KG1 (cell line): ENCODE data around the gene PANK2.
"Not testable (repeated sequence)": the region's sequence is repeated elsewhere in the genome, so short reads cannot be mapped to it uniquely, and the experiment has no call there.

ENCODE experiments used
- DNase-seq: peaks from one replicate; lab custom pipeline; 2025; lab: John Stamatoyannopoulos, UW

Gene PANK2

DNA sequence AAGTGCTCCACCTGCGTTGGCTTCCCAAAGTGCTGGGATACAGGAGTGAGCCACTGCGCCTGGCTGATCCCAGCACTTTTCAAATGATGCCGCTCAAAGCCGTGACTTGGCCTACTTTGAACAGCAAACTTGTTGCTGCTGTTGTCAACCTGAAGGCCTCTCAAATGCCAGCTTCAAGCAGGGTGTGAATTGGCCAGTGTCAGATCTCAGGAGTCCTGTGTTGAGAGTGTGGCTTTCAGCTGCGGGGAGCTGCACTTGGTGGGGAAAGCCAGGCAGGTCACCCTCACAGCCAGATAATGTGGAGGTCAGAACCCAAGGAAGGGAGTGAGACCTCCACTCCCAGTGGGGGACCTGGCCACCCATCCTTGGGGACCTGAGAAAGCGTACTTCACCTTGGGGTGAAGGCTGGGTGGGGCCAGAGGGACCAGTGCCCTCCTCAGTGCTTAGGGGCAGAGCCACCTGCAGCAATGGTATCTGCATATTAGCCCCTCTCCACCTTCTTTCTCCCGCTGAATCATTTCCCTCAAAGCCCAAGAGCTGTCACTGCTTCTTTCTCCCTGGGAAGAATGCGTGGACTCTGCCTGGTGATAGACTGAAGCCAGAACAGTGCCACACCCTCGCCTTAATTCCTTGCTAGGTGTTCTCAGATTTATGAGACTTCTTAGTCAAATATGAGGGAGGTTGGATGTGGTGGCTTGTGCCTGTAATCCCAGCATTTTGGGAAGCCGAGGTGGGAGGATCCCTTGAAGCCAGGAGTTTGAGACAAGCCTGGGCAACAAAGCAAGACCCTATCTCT is 19.1 kb upstream of the PANK2 start:
- DNase-seq, result no peak

DNA sequence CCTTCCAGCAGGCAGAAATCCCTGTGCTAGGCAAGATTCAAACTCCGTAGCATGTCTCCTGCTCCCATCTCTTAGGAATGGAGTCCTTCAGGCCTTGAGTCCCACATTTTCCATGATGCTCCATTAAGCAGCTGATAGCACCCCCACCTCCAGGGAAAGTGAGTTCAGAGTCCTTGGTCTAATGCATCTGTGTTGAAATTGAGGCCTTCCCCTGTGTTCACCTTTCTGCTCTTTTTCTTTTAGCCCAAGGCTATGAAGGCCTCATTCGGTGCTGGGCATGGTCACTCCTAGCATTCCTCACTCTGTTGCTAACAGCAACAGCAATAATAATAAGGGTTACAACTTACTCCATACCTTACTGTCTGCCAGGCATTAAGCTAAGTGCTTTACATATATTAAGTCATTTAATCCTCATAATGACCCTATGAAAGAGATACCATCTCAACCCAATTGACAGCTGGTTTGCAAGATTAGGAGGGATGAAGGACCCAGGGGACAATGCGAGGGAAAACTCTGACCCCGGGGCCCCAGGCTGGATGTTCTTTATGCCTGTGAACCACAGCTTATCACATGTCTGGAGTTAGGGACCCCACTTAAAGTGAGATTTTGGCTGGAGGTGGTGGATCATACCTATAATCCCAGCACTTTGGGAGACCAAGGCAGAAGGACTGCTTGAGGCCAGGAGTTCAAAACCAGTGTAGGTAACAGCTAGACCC is 17.5 kb upstream of the PANK2 start:
- DNase-seq, result no peak

DNA sequence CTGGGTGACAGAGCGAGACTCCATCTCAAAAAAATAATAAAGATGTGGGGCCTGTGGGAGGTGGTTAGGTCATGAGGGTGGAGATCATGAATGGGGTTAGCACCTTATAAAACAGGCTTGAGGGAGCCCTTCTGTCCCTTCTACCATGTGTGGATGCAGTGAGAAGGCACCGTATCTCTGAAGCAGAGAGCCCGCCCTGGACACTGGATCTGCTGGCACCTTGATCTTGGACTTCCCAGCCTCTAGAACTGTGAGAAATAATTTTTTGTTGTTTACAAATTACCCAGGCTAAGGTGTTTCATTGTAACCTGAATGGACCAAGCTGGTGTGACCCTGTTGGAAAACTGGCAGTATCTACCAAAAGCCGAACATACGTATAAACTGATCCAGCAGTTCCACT is 15.7 kb upstream of the PANK2 start:
- DNase-seq, result no peak

DNA sequence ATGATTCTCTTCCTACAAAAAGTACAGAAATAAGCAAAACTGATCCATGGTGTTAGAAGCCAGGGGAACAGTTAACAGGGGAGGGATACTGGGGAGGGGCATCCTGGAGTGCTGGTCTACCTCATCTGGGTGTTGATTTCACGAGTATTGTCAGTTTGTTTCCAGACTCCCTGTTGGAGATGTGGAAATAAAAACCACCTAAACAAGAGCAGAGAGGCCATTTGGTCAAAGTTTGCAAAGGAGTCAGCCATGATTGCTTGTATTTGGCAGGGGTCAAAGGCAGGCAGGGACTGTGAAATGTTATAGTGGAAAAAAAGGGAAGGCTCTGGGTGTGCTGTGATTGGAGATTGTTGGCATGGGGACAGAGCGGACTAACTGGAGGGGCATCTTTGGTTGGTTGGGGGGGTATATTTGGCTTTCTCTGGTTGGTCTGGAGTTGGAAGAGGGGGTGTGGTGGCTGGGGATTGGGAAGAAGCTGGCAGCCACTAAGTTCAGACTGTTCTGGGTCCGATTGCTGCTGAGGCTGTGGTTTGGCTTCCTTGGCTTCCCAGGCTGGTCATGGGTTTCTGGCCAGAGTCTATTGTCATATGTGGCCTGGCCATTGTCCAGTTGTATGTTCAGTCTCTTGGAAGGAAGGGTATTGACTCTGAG is 14.9 kb upstream of the PANK2 start:
- DNase-seq, result no peak

DNA sequence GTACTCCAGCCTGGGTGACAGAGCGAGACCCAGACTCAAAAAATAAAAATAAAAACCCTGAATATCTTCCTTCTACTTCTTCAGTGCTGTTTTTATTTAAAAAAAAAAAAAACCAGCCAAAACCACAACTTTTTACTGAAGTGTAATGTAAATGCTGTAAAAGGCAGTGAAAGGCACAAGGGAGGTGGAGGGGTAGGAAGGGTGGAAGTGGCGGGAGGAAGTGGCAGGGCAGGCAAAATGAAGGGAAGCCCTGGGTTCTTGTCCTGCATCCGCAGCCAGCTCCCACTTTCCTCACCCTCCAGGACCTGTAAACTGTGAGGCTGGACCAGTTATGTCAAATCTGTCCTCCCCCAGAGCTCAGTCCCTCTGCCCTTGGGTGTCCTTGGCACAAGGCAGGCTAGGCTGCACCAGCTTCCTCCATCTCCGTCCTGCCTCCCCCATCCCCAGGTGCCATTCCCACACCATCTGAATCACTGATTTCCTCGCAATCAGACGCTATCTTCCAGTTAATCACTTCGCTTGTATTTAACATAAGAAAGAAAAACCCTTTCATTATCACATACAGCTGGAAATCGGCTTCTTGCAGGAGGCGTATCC is 13.7 kb upstream of the PANK2 start:
- no peak for DNase-seq

DNA sequence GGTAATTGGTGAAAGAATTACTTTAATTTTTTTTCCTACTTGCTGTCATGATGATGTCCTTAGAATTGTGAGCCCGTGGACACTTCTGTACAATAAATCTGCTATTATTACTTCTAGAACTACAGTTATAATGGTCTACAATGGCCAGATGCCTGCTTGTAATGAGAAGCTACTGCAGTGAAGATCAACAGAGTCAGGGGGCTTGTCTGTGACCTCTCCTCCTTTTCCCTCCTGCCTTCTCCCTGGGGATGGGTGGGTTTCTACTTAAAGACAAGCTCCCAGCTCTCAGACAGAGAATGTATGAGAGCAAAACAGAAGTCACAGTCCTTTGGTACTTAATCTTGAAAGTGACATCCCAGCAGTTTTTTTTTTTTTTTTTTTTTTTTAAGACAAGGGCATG is 13.2 kb upstream of the PANK2 start:
- no peak for DNase-seq

DNA sequence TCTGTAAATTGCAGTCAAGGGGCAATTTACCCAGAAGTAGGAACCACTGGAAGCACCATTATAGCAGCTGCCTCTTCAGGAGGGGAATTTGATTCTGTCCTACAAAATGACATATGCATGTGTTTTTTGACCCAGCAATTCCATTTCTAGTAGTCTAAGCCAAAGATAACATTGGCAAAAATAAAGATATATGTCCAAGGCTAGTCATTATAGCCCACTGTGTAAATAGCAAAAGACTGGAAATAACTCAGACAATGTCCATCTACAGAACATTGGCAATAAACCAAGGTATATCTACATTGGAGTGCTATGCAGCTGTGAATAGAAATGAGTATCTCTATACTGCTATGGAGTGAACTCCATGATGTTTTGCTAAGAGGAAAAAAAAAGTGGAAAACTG is 12.5 kb upstream of the PANK2 start:
- no peak for DNase-seq

DNA sequence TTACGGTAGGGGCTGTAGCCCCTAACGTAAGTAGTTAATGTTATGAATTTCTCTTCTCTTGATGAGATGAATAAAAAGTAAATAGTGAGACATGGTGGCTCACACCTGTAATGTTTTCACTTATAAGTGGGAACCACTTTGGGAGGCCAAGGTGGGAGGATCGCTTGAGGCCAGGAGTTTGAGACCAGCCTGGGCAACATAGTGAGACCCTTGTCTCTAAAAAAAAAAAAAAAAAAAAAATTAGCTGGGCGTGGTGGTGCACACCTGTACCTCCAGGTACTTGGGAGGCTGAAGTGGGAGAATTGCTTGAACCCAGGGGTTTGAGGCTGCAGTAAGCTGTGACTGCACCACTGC is 10.3 kb upstream of the PANK2 start:
- not testable (repeated sequence) for DNase-seq

DNA sequence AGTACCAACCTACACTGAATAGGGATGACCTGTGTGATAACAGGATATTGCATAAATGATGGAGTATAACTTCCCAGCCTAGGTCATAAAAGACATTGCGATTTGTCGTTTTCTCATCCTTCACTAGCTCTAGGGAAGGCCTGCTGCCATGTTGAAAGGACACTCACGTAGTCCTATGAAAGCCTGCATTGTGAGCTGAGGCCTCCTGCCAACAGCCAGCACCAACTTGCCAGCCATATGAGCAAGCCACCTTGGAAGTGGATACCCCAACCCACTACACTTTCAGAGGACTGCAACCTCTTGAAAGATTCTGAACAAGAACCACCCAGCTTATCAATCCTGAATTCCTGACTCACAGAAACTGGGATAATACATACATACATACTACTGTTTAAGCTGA is 3.5 kb upstream of the PANK2 start:
- DNase-seq, result no peak

DNA sequence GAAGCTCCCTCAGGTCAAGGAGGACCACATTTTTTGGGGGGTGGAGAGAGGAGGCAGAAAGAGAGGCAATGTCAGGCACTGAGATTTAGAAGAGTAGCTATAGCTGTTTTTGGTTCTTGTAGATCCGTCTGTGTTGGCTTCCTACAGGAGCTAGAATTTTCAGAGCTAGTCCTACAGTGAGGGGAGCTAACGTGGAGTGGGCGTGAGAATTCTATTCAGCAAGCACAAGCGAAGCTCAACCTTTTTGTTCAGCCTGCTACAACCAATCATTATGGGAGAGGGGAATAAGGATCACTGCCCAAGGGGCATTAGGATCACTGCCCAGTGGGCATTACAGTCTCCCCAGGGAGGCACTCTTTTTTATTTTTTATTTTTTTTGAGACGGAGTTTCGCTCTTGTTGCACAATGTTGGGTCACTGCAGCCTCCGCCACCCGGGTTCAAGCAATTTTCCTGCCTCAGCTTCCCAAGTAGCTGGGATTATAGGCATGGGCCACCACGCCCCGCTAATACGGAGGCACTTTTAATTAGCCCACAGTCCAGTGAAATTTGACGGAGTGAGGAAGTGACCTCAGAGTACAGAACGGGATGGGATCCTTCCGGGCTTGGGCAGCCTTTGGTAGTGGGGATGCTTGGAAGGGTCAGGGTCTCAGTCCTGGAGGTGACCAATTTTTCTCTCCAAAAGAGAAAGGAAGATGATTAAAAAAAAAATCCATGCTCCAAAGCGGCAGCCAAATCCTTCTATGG is 1.1 kb upstream of the PANK2 start:
- DNase-seq, result no peak

DNA sequence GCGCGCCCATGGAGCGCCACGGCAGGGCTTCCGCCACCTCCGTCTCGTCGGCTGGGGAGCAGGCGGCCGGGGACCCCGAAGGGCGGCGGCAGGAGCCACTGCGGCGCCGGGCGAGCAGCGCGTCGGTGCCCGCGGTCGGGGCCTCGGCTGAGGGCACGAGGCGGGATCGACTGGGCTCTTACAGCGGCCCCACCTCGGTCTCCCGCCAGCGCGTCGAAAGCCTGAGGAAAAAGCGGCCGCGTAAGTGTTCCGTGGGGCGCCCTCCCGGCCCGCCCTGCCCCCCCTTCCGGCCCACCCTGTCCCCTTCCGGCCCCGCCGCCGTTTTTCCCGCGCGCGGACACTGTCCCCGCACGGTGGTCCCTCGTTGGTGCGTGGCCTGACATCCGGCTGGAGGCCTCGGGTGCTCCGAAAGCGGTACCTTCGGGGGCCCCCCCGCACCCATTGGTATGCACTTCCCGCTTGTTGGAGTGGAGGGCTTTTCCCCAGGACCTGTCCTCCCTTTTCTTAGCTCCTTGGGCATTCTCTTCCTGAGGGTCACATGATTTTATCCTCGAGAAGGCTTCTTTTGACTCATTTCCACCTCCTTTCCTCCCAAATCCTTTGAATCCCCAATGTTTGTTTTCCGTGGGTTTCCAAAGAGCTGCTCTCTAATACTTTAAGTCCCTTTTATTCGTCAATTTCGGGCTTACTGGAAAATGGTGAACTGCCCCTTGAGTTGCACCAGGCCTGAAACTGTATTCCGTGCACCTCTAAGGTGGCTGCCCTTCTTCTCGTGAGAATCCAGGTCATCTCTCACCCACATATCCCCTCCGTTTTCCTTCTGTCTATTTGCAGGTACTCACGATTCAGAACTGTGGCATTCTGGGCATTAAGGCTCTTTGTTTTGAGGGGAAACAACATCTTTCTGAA is 556 bp downstream of the PANK2 start:
- no peak for DNase-seq

DNA sequence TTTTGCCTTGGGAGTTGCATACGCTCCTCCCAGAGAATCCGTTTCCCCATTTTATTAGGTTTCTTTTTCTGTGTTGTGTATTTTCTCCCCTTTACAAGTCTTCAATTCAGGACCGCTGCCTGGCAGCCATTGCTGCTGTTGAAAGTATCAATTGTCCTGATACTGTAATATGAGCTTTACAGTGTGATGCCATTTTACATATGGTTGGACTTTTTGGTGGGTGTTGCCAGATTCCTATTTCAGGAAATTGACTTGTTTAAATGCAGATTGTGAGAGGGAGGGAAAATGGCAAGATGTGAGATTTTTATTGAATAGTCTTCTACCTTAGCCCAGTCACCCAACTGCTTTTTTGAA is 1.2 kb downstream of the PANK2 start:
- no peak for DNase-seq

DNA sequence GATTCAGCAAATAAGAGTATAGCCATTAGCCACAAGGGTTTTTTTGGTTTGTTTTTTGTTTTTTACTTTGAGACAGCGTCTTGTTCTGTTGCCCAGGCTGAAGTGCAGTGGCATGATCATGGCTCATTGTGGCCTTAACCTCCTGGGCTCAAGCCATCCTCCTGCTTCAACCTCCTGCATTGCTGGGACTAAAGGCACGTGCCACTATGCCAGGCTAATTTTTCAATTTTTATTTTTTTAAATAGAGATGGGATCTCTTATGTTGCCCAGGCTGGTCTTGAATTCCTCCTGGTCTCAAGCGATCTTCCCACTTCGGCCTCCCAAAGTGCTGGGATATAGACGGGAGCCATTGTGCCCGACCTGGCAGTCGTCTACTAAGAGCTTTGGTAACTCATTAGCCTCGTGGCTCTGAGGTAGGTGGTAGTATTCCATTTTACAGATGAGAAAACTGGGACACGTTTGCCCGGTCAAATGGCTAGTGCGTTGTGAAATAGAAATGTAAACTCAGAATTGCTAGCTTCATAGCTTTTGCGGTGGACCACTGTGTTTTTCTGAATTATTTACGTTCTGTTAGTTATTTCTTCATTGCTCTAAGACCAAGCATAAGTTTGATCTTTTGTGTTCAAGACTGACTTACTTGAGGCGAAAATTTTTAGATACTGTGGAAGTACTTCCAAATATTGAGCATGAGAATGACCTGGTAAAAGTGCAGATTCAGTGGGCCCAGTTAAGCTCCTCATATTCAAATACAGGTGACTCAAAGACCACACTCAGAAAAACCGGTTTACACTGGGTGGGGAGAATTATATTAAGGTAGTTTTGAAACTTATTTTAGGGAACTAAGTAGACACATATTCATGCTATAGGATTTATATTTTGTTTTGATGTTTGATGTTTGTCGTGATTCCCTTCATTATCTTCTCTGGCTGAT is 2.1 kb downstream of the PANK2 start:
- DNase-seq, result no peak

DNA sequence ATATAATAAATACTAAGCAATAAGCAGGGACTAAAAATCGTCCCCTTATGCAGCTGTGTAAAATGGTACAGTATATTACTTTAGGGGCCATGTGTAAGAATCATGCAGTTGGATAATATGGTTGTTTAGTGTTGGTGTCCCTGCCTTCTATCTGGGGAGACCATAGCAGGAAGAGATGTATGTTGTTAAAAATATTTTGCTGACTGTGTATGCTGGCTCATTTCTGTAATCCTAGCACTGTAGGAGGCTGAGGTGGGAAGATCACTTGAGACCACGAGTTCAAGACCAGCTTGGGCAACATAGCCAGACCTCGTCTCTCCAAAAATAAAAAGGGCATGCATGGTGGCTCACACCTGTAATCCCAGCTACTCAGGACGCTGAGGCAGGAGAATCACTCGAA is 5.6 kb downstream of the PANK2 start:
- no peak for DNase-seq

DNA sequence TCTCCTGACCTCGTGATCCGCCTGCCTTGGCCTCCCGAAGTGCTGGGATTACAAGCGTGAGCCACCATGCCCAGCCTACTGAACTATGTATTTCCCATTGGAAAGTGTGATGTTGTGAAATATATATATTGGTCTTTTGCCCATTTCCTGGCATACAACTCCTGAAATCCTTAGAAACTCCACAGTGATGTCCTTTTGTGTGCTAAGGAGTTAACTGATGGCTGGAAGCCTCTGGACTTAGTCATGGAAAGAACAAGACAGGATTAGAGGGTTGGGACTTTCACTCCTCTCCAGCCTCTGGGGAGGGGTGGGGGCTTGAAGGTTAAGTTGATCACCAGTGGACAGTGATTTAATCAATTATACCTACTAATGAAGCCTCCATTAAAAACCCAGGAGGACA is 7.1 kb downstream of the PANK2 start:
- no peak for DNase-seq

DNA sequence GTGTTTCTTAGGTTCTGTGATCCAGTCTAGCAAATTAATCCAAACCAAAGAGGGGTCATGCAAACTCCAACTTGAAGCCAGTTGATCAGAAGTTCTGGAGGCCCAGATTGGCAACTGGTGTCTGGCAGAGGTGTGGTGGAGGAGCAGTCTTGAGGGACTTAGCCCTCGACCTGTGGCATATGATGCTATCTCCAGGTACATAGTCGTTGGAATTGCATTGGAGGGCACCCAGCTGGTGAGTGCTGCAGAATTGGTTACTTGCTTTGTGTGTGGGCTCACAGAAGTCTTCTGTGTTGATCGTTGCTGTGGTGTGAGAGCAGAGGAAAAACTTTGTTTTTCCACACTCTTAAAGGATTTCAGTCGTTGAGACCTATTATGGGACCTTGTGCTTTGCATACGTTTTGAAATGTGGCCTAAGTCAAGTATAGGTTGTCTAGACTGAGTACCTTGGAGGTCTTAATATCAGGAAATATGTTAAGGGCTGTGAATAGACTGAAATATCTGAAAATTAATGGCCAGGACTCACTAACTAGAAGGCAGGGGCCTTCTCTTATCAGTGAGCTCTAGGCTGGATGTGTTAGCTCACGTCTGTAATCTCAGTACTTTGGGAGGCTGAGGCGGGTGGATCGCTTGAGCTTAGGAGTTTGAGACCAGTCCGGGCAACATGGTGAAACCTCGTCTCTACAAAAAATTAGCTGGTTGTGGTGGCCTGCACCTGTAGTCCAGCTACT is 7.8 kb downstream of the PANK2 start:
- DNase-seq, result no peak

DNA sequence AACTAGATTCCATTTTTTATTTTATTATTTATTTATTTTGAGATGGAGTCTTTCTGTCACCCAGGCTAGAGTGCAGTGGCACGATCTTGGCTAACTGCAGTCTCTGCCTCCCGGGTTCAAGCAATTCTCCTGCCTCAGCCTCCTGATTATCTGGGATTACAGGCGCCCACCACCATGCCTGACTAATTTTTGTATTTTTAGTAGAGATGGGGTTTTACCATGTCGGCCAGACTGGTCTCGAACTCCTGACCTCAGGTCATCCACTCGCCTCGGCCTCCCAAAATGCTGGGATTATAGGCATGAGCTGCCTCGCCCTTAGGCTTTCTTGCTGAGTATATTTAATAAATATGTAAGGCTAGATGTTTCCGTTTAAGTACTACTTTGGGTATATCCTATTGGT is 9.0 kb downstream of the PANK2 start:
- DNase-seq, result not testable (repeated sequence)

DNA sequence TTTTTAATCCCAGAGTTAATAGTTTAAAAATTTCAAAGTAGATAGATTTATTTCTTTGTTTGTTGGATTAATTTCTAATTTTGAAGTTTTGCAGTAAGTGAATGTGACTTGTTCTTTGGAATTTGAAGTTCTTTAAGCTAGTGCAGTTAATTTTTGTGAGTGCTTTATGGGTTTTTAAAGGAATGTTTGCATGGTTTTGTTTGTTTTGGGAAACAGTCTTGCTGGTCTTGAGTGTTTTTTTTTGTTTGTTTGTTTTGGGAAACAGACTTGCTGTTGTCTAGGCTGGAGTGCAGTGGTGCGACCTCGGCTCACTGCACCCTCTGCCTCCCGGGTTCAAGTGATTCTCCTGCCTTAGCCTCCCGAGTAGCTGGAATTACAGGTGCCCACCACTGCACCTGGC is 9.5 kb downstream of the PANK2 start:
- no peak for DNase-seq

DNA sequence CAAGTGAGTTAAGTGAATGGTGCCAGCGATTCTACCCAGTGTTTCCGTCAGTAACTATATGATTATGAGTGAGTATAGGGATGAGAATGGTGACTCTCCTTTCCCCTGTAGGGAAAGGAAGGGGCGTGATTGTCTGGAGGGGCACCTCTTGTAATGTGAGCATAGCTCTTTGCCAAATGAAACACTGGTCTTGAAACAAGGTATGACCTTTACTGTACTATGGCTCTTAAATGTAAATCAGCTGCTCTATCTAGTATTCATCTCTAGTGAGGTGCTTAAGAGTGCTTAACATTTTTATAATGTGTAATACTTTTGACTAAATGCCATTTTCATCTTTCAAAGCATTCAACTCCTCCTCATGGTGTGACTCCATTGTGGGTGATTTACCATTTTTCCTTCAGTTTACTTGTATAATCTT is 11.0 kb downstream of the PANK2 start:
- DNase-seq, result no peak
